Endodermal cell (in vitro differentiated cells): ENCODE measurements around the gene CPA4. TPM values are rescaled to one million over a fixed set of nuclear protein-coding genes. Genes with fewer than 3 reads are reported as not detected.

Experiments used
- DNase-seq: peaks from one replicate; pipeline ENCODE4 v3.0.0-alpha.2; 2017
- H3K27ac ChIP-seq: 2 replicates; pipeline ENCODE4 v1.5.1; 2013; ENCODE audit warnings: mild to moderate bottlenecking, low read depth, low read length, moderate library complexity
- H3K27me3 ChIP-seq: 2 replicates; pipeline ENCODE4 v1.6.1; 2013; ENCODE audit warnings: mild to moderate bottlenecking, low read length, moderate library complexity; ENCODE audit not compliant: insufficient read depth, control insufficient read depth, poor library complexity, severe bottlenecking
- H3K36me3 ChIP-seq: 2 replicates; pipeline ENCODE4 v1.7.0; 2013; ENCODE audit warnings: mild to moderate bottlenecking, low read length, moderate library complexity; ENCODE audit not compliant: control insufficient read depth, insufficient read depth
- H3K4me1 ChIP-seq: one replicate; pipeline ENCODE4 v1.7.0; 2013; ENCODE audit warnings: low read length; ENCODE audit not compliant: control insufficient read depth, insufficient read depth
- H3K4me3 ChIP-seq: 2 replicates; pipeline ENCODE4 v1.5.1; 2013; ENCODE audit warnings: mild to moderate bottlenecking, low read length, moderate library complexity
- H3K9ac ChIP-seq: 2 replicates; pipeline ENCODE4 v1.6.1; 2013; ENCODE audit warnings: mild to moderate bottlenecking, low read length, moderate library complexity; ENCODE audit not compliant: poor library complexity, severe bottlenecking; ENCODE audit errors: extremely low read depth
- H3K9me3 ChIP-seq: 2 replicates; pipeline ENCODE4 v1.6.1; 2013; ENCODE audit warnings: mild to moderate bottlenecking, low read length, moderate library complexity; ENCODE audit not compliant: control insufficient read depth
- H3K27ac Mint-ChIP-seq: 2 replicates; pipeline ENCODE4 v1.8.0; 2020; ENCODE audit warnings: mixed read lengths
- H3K27me3 Mint-ChIP-seq: 2 replicates; pipeline ENCODE4 v1.8.0; 2021; ENCODE audit warnings: mild to moderate bottlenecking, mixed read lengths; ENCODE audit not compliant: insufficient read depth
- H3K36me3 Mint-ChIP-seq: 2 replicates; pipeline ENCODE4 v1.8.0; 2020; ENCODE audit warnings: low read depth, mixed read lengths
- H3K4me1 Mint-ChIP-seq: 2 replicates; pipeline ENCODE4 v1.8.0; 2020; ENCODE audit warnings: mixed read lengths
- H3K4me3 Mint-ChIP-seq: 2 replicates; pipeline ENCODE4 v1.8.0; 2020; ENCODE audit warnings: mild to moderate bottlenecking, moderate library complexity, mixed read lengths
- H3K9me3 Mint-ChIP-seq: 2 replicates; pipeline ENCODE4 v1.8.0; 2020; ENCODE audit warnings: mild to moderate bottlenecking, mixed read lengths
- WGBS, 2 experiments: methylation state at CpG; one replicate each; pipeline versions ENCODE4 v1.1.5 to v1.1.7; 2013; ENCODE audit warnings: missing lambda C conversion rate in 2 of 2, mixed read lengths in 1 of 2; ENCODE audit not compliant: insufficient coverage in 1 of 2, insufficient read length in 1 of 2; 5-methylcytosine and 5-hydroxymethylcytosine counted together
- total RNA-seq, 2 donors: library from RNA; stranded (reverse); fragmentation: NEBNext Ultra II Directional in 1 of 2; extraction: Animal tissue kit (Norgen Biotek cat#: 25700) in 1 of 2; gene quantifications; 2 replicates in 1 of 2; 3 replicates in 1 of 2; pipeline ENCODE4 v1.2.1, GENCODE V29; 2021
- TF ChIP-seq, protein P1 (sequence below): fragments of 200-600 bp; sonication (generic); conservative IDR thresholded peaks from 2 replicates; pipeline ENCODE4 v1.5.0; 2021; ENCODE audit warnings: antibody characterized with exemption, mild to moderate bottlenecking

Gene CPA4
- total RNA-seq, 2 donors from 2014 or later = not detected

- 88 to 100% methylated on average over 1 of the region's 1 CpG for WGBS, 2 experiments
- TF ChIP-seq, protein P1, sequence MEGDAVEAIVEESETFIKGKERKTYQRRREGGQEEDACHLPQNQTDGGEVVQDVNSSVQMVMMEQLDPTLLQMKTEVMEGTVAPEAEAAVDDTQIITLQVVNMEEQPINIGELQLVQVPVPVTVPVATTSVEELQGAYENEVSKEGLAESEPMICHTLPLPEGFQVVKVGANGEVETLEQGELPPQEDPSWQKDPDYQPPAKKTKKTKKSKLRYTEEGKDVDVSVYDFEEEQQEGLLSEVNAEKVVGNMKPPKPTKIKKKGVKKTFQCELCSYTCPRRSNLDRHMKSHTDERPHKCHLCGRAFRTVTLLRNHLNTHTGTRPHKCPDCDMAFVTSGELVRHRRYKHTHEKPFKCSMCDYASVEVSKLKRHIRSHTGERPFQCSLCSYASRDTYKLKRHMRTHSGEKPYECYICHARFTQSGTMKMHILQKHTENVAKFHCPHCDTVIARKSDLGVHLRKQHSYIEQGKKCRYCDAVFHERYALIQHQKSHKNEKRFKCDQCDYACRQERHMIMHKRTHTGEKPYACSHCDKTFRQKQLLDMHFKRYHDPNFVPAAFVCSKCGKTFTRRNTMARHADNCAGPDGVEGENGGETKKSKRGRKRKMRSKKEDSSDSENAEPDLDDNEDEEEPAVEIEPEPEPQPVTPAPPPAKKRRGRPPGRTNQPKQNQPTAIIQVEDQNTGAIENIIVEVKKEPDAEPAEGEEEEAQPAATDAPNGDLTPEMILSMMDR = no peak
Observed at GRCh38 chr7:130281260-130281659, 11.7 kb upstream of the CPA4 start.

GRCh38 chr7:130286881-130287280 is 6.1 kb upstream of the CPA4 start:
- Histone ChIP-seq H3K9me3 (no peaks in the 10 kb centered on the region), H3K4me1 (no peaks in the 10 kb centered on the region), H3K9ac (no peak overlapping the region), H3K27me3 (no peaks in the 10 kb centered on the region), H3K4me3 (no peak overlapping the region), H3K36me3 (no peaks in the 10 kb centered on the region), H3K27ac (no peak overlapping the region)
- 83 to 96% methylated on average over 1 of the region's 1 CpG for WGBS, 2 experiments
- H3K27me3 Mint-ChIP-seq = peaks cover 3% of the 10 kb centered on the region
- no peaks in the 10 kb centered on the region for H3K9me3 Mint-ChIP-seq
- TF ChIP-seq, protein P1 = no peak
- no peak overlapping the region for H3K27ac Mint-ChIP-seq
- no peaks in the 10 kb centered on the region for H3K4me1 Mint-ChIP-seq
- DNase-seq = no peak
- no peaks in the 10 kb centered on the region for H3K36me3 Mint-ChIP-seq
- no peak overlapping the region for H3K4me3 Mint-ChIP-seq

More at GRCh38 chr7:130281260-130281659, 11.7 kb upstream of the CPA4 start:
- DNase-seq = no peak
- Mint-ChIP-seq H3K4me1 (no peaks in the 10 kb centered on the region), H3K36me3 (no peaks in the 10 kb centered on the region), H3K4me3 (no peak overlapping the region), H3K9me3 (no peaks in the 10 kb centered on the region), H3K27me3 (peaks cover 2% of the 10 kb centered on the region), H3K27ac (no peak overlapping the region)
- Histone ChIP-seq H3K9ac (no peak overlapping the region), H3K27me3 (no peaks in the 10 kb centered on the region), H3K4me1 (no peaks in the 10 kb centered on the region), H3K9me3 (no peaks in the 10 kb centered on the region), H3K36me3 (no peaks in the 10 kb centered on the region), H3K4me3 (no peak overlapping the region), H3K27ac (no peak overlapping the region)

- no peaks in the 10 kb centered on the region for H3K4me1 ChIP-seq
- no peaks in the 10 kb centered on the region for H3K36me3 ChIP-seq
- no peaks in the 10 kb centered on the region for H3K9me3 ChIP-seq
- TF ChIP-seq, protein P1 = no peak
- H3K27ac Mint-ChIP-seq = no peak overlapping the region
- no peak overlapping the region for H3K27ac ChIP-seq
- no peak overlapping the region for H3K9ac ChIP-seq
- no peak overlapping the region for H3K4me3 ChIP-seq
- no peak overlapping the region for H3K4me3 Mint-ChIP-seq
- H3K27me3 Mint-ChIP-seq = peaks cover 3% of the 10 kb centered on the region
- no peaks in the 10 kb centered on the region for H3K9me3 Mint-ChIP-seq
- H3K36me3 Mint-ChIP-seq = no peaks in the 10 kb centered on the region
- no peaks in the 10 kb centered on the region for H3K4me1 Mint-ChIP-seq
- WGBS, 2 experiments = 92 to 93% methylated on average over 4 of the region's 4 CpGs
- DNase-seq = no peak
- H3K27me3 ChIP-seq = no peaks in the 10 kb centered on the region
Observed at GRCh38 chr7:130288168-130288567, 4.8 kb upstream of the CPA4 start.
